ENCODE results near the gene MAT1A.

- TF ChIP-seq ZNF26 (tag by site-specific recombination; IDR thresholded peaks at IDR 0.05) (no peak), PRDM6 (tag by site-specific recombination; IDR thresholded peaks at IDR 0.05) (no peak), PRDM10 (tag by site-specific recombination; IDR thresholded peaks at IDR 0.05) (no peak), ZNF513 (tag by site-specific recombination; IDR thresholded peaks at IDR 0.05) (no peak), HOXA7 (CRISPR knock-in tag; IDR thresholded peaks at IDR 0.05; ENCODE audit: borderline replicate concordance) (no peak), ZIC2 (tag by site-specific recombination; IDR thresholded peaks at IDR 0.05) (no peak), MZF1 (tag by site-specific recombination; IDR thresholded peaks at IDR 0.05; ENCODE audit: borderline replicate concordance) (no peak), CTCF (tag by site-specific recombination; IDR thresholded peaks at IDR 0.05) (no peak), ZXDB (tag by site-specific recombination; IDR thresholded peaks at IDR 0.05) (no peak), OSR2 (tag by site-specific recombination; IDR thresholded peaks at IDR 0.05) (no peak), TRIM28 (IDR thresholded peaks at IDR 0.05; ENCODE audit: borderline replicate concordance, low read length) (no peak), TCF7L2 (IDR thresholded peaks at IDR 0.05; ENCODE audit: borderline replicate concordance, low read depth, low read length) (no peak), REST (tag by site-specific recombination; IDR thresholded peaks at IDR 0.05) (no peak)
Measured at GRCh38 chr10:80268938-80269588, 20.4 kb downstream of the MAT1A start.

Data from HEK293 (cell line).